HG02870 (cell line): ENCODE results near the gene CR1.
"Not testable (repeated sequence)": the region's sequence is repeated elsewhere in the genome, so short reads cannot be mapped to it uniquely, and the experiment has no call there.

ENCODE experiments used
- ATAC-seq: cut with Tn5 transposase; IDR thresholded peaks from one replicate; pipeline ENCODE4 v1.9.1; 2021; ENCODE audit warnings: mild to moderate bottlenecking, moderate library complexity; ENCODE audit not compliant: unreplicated experiment

Gene CR1

DNA sequence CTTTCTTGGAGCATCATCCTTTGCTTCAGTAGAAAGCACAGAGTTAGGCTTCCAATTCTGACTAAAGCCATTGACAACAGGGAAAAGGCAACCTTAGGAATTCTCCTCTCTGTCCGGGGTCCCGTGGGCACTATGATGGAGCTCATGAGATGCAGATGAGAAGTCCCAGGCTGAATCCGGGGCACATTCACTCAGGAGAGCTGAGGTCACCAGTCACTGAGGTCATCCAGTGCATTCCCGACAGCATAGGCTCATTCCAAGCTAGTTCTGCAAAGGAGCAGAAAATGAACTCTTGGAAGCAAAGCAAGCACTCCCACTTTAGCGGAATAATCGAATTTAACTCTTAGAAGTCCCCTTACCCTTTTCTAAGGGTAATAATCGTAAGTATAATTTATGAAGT lies 6.8 kb downstream of the CR1 start:
- no peak for ATAC-seq

DNA sequence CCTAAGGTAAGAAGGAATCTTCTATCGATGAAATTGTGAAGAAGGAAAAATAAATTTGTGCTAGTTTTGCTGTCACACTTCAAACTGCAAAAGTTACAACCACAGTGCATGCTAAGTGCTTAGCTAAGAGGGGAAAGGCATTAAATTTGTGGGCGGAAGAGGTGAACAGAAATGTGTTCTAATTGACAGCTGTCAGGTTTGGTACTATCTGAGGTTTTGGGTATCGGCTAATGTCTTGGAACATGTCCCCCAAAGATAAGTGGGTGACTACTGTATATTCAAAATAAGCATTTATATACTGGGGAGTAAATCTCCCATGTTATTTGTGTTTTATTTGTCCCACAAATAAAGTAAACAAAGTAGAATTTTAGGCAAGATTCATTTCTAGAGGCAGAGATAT lies 8.0 kb downstream of the CR1 start:
- ATAC-seq, result no peak

- no peak for ATAC-seq
Measured at GRCh38 chr1:207504438-207504837, 8.5 kb downstream of the CR1 start.

DNA sequence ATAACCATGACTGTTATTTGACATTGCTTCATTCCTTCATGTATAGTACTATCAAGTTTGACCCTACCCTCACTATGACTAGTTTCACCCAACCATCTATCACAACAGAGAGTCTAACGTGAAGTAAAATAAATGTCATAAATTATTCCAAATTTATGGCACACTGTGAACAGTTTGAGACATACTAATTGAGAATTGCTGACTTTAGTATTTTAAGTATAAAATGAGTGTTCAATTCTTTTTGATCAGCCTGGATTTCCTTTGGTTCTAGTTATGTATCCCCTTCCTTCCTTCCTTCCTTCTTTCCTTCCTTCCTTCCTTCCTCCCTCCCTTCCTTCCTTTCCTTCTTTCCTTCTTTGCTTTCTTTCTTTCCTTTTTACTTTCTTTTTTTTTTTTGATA lies 14.5 kb downstream of the CR1 start:
- no peak for ATAC-seq

GRCh38 chr1:207514890-207515289 lies 18.9 kb downstream of the CR1 start:
- ATAC-seq, result no peak

DNA sequence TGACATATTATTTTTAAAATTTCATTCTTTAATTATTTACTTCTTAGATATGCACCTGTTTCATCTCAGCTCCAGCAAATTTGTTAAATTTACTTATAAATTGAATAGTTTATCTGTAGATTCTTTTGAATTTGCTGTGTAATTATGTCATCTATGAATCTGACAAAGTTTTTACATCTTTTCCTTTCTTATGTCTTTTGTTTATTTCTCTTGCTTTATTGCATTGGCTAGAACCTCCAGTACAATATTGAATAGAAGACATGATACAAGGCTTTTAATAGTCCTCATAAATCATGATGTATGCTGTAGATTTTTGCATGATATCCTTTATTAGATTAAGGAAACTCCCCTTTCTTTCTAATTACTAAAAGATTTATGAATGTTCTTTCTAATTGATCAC lies 20.8 kb downstream of the CR1 start:
- no peak for ATAC-seq

DNA sequence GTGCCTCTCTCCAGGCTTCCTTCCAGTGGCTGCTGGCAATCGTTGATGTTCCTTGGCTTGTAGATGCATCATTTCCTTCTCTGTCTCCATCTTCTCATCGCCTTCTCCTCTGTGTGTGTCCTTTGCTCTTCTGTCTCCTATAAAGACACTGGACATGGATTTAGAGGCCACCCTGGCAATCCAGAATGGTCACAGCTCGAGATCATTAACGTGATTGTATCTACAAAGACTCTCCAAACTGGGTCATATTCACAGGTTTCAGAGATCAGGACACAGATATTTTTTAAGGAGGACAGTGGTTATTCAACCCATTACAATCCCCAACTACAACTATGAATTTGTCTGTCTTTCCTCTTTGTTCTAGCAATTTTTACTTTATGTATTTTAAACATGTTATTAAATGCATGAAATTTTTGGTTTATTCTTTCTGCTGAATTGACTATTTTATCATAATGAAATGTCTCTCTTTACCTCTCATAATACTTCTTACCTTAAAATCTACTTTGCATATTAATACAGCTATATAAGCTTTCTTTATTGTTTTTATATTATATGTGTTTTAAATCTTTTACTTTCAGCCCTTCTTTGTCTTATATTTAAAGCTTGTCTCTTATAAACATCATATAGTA lies 22.8 kb downstream of the CR1 start:
- no peak for ATAC-seq

GRCh38 chr1:207519505-207520399 lies 23.8 kb downstream of the CR1 start:
- ATAC-seq, result no peak

DNA sequence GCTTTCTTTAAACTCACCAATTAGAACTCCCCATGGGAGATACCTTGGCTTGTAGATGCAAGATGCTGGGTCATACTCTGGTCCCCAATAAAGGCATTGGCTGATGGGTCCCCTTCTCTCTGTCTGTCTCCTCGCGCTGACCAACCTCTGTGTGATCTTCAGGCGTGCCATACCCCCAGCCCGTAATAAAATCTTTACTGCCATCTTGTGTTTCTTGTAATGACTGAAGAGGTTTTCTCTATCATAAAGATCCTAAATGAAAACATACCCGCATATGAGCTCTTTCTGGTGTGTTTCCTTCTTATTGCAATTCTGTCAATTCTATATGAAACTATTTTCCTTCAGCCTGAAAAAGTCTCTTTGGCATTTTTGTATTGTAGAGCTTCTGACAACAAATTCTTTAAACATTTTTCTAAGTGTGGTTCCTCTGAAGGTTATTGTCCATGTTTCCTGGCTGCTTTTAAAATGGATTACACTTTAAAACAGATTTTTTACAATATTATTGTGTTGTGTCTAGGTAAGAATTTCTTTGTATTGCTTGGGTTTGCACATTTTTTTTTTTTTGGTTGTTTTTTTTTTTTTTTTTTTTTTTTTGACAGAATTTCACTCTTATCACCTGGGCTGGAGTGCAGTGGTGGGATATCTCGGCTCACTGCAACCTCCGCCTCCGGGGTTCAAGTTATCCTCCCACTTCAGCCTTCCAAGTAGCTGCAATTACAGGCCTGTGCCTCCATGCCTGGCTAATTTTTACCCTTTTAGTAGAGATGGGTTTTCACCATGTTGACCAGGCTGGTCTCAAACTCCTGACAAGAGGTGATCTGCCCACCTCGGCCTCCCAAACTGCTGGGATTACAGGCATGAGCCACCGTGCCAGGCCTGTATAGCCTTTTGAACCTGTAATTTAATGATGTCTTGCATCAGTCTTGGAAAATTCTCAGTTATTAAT lies 24.7 kb downstream of the CR1 start:
- ATAC-seq, result not testable (repeated sequence)

- ATAC-seq, result not testable (repeated sequence)
Measured at GRCh38 chr1:207525239-207525638, 29.3 kb downstream of the CR1 start.

DNA sequence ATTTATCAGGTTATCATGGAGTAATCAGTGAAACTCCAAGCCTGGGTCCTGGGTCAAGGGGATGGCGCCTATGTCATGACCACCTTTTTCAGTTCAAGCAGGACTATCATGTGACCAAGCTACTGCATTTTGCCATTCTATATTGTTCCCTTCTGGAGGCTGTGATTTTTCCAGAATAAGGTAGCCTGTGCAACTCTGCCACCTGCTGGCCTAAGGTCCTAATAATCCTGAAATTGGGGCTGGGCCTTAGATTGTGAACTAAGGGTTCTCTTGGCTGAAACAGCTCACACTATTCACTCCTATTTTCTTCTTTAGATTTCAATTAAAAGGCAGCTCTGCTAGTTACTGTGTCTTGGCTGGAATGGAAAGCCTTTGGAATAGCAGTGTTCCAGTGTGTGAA lies 32.4 kb downstream of the CR1 start:
- not testable (repeated sequence) for ATAC-seq

- ATAC-seq, result not testable (repeated sequence)
Measured at GRCh38 chr1:207536263-207536662, 40.3 kb downstream of the CR1 start.

GRCh38 chr1:207546677-207547357 lies 50.9 kb downstream of the CR1 start:
- not testable (repeated sequence) for ATAC-seq

- not testable (repeated sequence) for ATAC-seq
Measured at GRCh38 chr1:207554823-207555222, 58.9 kb downstream of the CR1 start.

DNA sequence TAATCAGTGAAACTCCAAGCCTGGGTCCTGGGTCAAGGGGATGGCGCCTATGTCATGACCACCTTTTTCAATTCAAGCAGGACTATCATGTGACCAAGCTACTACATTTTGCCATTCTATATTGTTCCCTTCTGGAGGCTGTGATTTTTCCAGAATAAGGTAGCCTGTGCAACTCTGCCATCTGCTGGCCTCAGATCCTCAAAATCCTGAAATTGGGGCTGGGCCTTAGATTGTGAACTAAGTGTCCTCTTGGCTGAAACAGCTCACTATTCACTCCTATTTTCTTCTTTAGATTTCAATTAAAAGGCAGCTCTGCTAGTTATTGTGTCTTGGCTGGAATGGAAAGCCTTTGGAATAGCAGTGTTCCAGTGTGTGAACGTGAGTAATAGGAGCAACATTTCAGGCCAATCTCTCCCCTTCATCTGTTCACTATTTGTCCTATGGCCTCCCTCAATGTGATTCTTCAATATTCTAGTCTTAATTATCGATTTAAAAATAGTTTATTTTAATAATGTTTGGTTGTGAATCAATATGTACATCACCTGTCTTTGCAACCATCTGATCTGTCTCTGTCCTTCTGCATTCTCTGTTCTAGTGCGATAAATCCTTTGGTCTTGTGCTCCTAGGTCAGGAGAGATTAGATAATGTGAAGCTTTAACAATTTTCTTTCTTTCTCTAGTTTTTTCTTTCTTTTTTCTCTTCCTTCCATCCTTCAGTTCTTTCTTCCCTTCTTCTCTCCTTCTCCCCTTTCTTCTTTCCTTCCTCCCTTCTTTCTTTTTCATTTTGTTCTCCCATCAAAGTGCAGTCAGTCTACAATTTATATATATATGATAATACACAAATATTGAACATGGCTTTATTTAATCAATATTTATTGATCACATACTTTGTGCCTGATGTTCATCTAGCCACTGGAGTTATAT lies 69.8 kb downstream of the CR1 start:
- no peak for ATAC-seq

- ATAC-seq, result not testable (repeated sequence)
Measured at GRCh38 chr1:207571926-207572325, 76.0 kb downstream of the CR1 start.

GRCh38 chr1:207573074-207573473 lies 77.1 kb downstream of the CR1 start:
- not testable (repeated sequence) for ATAC-seq

GRCh38 chr1:207575381-207575780 lies 79.4 kb downstream of the CR1 start:
- not testable (repeated sequence) for ATAC-seq

GRCh38 chr1:207578796-207579435 lies 83.0 kb downstream of the CR1 start:
- no peak for ATAC-seq
